NB4 (cell line): ENCODE measurements around the gene KCNK15.

Experiments used
- CTCF ChIP-seq: IDR thresholded peaks from one replicate; pipeline ENCODE4 v1.5.1; 2012; ENCODE audit warnings: low read depth, low read length
- MAX ChIP-seq: IDR thresholded peaks from 2 replicates; pipeline ENCODE4 v1.6.1; 2011; ENCODE audit warnings: low read depth, low read length
- POLR2A ChIP-seq: IDR thresholded peaks from 2 replicates; pipeline ENCODE4 v1.6.1; 2011; ENCODE audit warnings: mild to moderate bottlenecking; ENCODE audit not compliant: insufficient read length; ENCODE audit errors: extremely low read depth

GRCh38 chr20:44773070-44773829 is 27.6 kb downstream of the KCNK15 start:
- TF ChIP-seq CTCF (no peak), MAX (no peak), POLR2A (no peak)
